ENCODE results near the gene C1orf159.

- TF ChIP-seq CTCF (IDR thresholded peaks at IDR 0.05; ENCODE audit: poor library complexity): no peak
- TF ChIP-seq EZH2 (IDR thresholded peaks at IDR 0.05; ENCODE audit: borderline replicate concordance): no peak
- TF ChIP-seq EZH2phosphoT487 (IDR thresholded peaks at IDR 0.05; ENCODE audit: low read depth, severe bottlenecking, unreplicated experiment): no peak
Observed at GRCh38 chr1:1106510-1107221, 9.2 kb downstream of the C1orf159 start.
